Left ventricle myocardium inferior (tissue), 1 donor: ENCODE measurements around the gene AXIN1. TPM values are rescaled to one million over a fixed set of nuclear protein-coding genes. Genes with fewer than 3 reads are reported as not detected.

Source experiments
- DNase-seq: peaks from one replicate; pipeline ENCODE4 v3.0.0-alpha.2; 2020
- H3K27ac ChIP-seq: fragments of 200-600 bp; replicated peaks from 2 replicates; pipeline ENCODE4 v1.8.0; 2021
- H3K27me3 ChIP-seq: fragments of 200-600 bp; 2 replicates; pipeline ENCODE4 v1.8.0; 2021; ENCODE audit warnings: low read depth
- H3K36me3 ChIP-seq: fragments of 200-600 bp; 2 replicates; pipeline ENCODE4 v1.8.0; 2021
- H3K4me1 ChIP-seq: fragments of 200-600 bp; 2 replicates; pipeline ENCODE4 v1.8.0; 2021
- H3K4me3 ChIP-seq: fragments of 200-600 bp; 2 replicates; pipeline ENCODE4 v1.8.0; 2021; ENCODE audit warnings: mild to moderate bottlenecking, moderate library complexity
- H3K9me3 ChIP-seq: fragments of 200-600 bp; replicated peaks from 2 replicates; pipeline ENCODE4 v1.8.0; 2021
- intact Hi-C: fragments of 100-400 bp; cut with micrococcal nuclease; formaldehyde crosslinking; loops from one replicate; pipeline ENCODE4 v1.11.0; 2022
- total RNA-seq: library from RNA; stranded (reverse); fragmentation: NEBNext Ultra II Directional; extraction: Animal tissue kit (Norgen Biotek cat#: 25700); gene quantifications from one replicate; pipeline ENCODE4 v1.2.1, GENCODE V29; 2021
- TF ChIP-seq, protein P1 (sequence below): fragments of 200-600 bp; IDR thresholded peaks from 2 replicates; pipeline ENCODE4 v1.8.0; 2021; ENCODE audit warnings: antibody characterized with exemption, mild to moderate bottlenecking, borderline replicate concordance
- donor health status: DM: no; HTN: yes; CAD: no; lungs with severe emphysema.

The AXIN1 gene
- total RNA-seq, 1 donor from 2014 or later: 12.2 TPM

GRCh38 chr16:309476-309875 lies 43.0 kb downstream of the AXIN1 start:
- H3K27ac ChIP-seq: no peak overlapping the region
- intact Hi-C loops: no loop called here
- H3K4me3 ChIP-seq: no peak overlapping the region
- no peaks in the 10 kb centered on the region for H3K27me3 ChIP-seq
- no peak for DNase-seq
- TF ChIP-seq, protein P1, sequence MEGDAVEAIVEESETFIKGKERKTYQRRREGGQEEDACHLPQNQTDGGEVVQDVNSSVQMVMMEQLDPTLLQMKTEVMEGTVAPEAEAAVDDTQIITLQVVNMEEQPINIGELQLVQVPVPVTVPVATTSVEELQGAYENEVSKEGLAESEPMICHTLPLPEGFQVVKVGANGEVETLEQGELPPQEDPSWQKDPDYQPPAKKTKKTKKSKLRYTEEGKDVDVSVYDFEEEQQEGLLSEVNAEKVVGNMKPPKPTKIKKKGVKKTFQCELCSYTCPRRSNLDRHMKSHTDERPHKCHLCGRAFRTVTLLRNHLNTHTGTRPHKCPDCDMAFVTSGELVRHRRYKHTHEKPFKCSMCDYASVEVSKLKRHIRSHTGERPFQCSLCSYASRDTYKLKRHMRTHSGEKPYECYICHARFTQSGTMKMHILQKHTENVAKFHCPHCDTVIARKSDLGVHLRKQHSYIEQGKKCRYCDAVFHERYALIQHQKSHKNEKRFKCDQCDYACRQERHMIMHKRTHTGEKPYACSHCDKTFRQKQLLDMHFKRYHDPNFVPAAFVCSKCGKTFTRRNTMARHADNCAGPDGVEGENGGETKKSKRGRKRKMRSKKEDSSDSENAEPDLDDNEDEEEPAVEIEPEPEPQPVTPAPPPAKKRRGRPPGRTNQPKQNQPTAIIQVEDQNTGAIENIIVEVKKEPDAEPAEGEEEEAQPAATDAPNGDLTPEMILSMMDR: no peak
- no peaks in the 10 kb centered on the region for H3K4me1 ChIP-seq
- H3K9me3 ChIP-seq: no peaks in the 10 kb centered on the region
- H3K36me3 ChIP-seq: peaks cover 60% of the 10 kb centered on the region

GRCh38 chr16:307691-308312 lies 44.7 kb downstream of the AXIN1 start:
- no peaks in the 10 kb centered on the region for H3K27me3 ChIP-seq
- H3K27ac ChIP-seq: no peak overlapping the region
- no peaks in the 10 kb centered on the region for H3K9me3 ChIP-seq
- TF ChIP-seq, protein P1: no peak
- no peaks in the 10 kb centered on the region for H3K4me1 ChIP-seq
- peaks cover 51% of the 10 kb centered on the region for H3K36me3 ChIP-seq
- intact Hi-C loops: no loop called here
- DNase-seq: no peak
- H3K4me3 ChIP-seq: no peak overlapping the region

- Histone ChIP-seq H3K27ac (no peak overlapping the region), H3K4me1 (no peaks in the 10 kb centered on the region), H3K4me3 (no peak overlapping the region), H3K9me3 (no peaks in the 10 kb centered on the region), H3K27me3 (no peaks in the 10 kb centered on the region), H3K36me3 (peaks cover 53% of the 10 kb centered on the region)
- intact Hi-C loops: no loop called here
- TF ChIP-seq, protein P1: no peak
- no peak for DNase-seq
Measured at GRCh38 chr16:306911-307370, 45.6 kb downstream of the AXIN1 start.

DNA sequence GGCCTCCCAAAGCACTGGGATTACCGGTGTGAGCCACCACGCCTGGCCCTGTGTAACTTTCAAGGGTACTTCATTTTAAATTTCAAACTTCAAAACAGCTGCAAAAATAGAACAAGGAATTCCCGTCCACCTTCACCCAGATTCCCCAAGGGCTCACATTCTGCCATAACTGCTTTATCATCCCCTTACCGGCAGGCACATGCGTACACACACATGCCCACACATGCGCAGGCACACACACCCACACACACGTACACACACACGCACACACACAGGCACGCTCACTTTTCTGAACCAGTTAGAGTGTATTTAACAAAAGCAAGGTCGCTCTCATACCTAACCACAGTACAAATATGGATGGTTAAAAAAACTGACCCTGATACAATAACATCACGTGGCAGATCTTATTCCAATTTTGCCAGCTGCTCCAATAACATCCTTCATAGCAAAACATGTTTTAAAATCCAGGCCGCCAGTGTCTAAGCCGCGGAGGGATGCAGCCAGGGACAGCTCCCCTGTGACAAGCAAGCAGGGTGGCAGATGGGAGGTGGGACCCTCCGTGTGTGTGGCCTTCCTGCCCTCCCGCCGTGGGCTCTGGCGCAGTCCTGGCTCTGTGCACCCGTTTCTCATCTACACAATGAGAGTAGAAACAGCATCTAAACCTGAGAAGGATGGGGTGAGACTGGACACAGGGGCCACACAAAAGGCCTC lies 46.5 kb downstream of the AXIN1 start:
- Histone ChIP-seq H3K4me3 (no peak overlapping the region), H3K27ac (no peak overlapping the region), H3K4me1 (no peaks in the 10 kb centered on the region), H3K9me3 (no peaks in the 10 kb centered on the region), H3K27me3 (no peaks in the 10 kb centered on the region), H3K36me3 (peaks cover 50% of the 10 kb centered on the region)
- DNase-seq: no peak
- intact Hi-C loops: no loop called here
- TF ChIP-seq, protein P1: no peak

DNA sequence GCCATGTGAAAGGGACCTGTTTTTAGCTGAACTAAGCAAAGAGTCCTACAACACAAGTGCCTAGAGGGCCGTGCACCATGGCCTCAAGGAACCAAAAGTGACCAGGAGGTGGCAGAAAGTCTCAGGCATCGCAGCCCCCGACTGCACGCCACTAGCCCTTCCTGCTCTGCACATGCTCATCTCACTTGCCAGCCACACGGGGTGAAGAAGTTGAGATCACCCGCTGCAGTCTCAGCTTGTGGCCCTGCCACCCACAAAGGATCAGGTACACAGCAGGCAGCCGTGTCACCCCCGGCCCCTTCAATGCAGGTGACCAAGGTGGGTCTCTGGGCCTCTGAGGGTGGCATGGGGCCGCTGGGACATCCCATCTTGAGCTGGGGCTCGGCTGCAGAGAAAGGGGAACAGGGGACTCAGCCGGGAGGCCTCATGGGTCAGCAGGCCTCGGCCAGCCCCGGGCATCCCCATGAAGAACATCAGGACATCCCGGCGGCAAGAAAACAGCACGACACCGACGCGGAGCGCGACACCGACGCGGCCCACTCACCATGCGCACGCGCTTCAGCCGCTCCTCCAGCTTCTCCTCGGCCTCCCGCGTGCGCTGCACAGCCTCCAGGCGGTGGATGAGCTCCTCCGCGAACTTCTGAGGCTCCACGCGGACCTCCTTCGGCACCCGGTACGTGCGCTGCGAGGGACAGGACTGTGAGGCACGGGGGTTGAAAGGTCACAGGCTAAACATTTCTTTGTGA lies 48.6 kb downstream of the AXIN1 start:
- Histone ChIP-seq H3K4me3 (no peak overlapping the region), H3K4me1 (no peaks in the 10 kb centered on the region), H3K27ac (no peak overlapping the region), H3K27me3 (no peaks in the 10 kb centered on the region), H3K9me3 (no peaks in the 10 kb centered on the region), H3K36me3 (peaks cover 41% of the 10 kb centered on the region)
- TF ChIP-seq, protein P1: no peak
- intact Hi-C loops: no loop called here
- DNase-seq: no peak
